ACHN (cell line): ENCODE data around the gene ASGR2.

Source experiments
- DNase-seq: peaks from one replicate; pipeline ENCODE4 v3.0.0-alpha.2; 2015
- in situ Hi-C: cut with HindIII; loops from 2 replicates; pipeline ENCODE4 v1.10.0; 2017; ENCODE audit warnings: low sequenced_read_pairs, low pct_ligation_motif_present, low pct_unique_long_range_greater_than_20kb

Gene ASGR2

DNA sequence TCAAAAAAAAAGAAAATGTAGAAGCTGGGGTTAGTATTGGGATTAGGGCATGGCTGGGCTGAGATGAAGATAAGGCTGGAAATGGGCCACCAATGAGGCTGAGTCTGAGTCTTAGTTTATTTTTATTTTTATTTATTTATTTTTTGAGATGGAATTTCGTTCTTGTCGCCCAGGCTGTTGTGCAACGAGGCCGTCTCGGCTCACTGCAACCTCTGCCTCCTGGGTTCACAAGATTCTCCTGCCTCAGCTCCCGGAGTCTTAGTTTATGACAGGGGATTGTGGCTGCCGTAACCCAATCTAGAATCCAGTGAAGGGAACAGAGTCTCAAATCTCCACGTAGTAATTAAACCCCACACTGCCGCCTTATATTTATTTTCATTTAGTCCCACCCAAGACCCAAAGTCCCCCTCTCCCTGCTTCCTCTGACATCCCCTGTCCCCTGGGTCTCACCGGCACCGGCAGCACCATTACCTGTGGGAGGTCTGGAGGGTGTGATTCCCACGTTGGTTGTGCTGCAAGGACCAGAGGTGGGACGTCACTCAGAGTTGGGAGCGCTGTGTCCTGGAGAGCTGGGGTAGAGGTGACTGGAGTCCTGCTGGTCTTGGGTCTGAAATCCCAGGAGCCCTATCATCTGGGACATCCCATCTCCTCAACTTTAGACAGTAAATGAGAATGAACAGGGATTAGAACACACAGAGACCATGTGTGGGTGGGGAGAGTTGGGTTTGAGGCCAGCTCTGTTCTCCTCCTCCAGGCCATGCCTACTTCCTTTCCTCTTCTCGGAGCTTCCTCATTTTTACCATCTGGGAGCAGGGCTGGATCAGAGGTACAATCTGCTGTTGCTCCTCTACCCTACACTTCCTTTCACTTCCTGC, 34.8 kb downstream of the ASGR2 start, which contains the start of gene CLEC10A:
CLEC10A (minus strand) TSS at position 671 of the 875 bp plus-strand sequence. CDS start 1,439 bp downstream, outside the sequence.
- in situ Hi-C loops = no loop called here
- no peak for DNase-seq

DNA sequence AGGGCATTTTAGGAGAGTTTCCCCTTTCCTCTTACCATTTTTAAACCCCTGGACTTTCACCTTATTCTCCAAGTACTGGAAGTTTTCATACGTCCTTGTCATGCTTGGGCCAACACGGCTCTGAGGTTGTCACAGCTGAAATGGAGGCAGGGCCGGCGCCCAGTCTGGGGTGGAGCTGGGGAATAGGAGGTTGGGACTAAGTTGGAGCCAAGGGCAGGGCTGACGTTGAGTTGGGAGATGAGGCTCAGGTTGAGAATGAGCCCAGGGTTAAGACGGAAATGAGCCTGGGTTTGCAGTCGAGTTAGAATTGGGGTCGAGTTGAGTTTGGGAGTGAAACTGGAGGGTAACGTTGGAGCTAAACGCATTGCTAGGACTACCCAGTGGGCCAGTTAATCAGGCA, 35.9 kb downstream of the ASGR2 start:
- in situ Hi-C loops = no loop called here
- no peak for DNase-seq

DNA sequence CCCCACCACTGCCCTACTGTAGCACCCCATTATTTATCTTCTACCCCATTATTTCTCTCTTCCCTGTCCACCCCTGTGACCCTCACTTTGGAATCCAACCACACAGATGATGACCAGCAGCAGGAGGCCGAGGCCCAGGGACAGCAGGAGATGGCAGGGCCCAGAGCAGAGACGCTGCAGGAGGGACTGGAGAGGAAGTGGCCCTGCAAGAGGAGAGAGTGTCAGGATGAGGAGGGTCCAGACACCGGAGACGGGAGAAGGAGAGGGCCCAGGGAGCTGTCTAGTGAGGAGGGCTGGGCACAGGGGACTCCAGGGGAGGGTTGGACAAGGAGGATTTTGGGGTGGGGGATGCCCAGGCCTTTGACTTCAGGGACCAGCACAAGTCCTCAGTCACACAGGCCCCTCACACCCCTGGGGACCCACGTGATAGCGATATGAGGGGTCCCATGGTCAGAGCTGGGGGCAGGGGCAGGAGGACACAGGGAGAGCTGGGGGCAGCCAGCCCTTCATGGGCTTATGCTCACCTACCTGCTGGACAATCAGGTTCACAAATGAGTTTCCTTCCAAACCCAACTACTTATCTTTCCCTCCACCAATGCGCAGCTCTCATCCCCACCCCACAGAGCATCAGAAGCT, 36.6 kb downstream of the ASGR2 start:
- DNase-seq = no peak
- in situ Hi-C loops = no loop called here

DNA sequence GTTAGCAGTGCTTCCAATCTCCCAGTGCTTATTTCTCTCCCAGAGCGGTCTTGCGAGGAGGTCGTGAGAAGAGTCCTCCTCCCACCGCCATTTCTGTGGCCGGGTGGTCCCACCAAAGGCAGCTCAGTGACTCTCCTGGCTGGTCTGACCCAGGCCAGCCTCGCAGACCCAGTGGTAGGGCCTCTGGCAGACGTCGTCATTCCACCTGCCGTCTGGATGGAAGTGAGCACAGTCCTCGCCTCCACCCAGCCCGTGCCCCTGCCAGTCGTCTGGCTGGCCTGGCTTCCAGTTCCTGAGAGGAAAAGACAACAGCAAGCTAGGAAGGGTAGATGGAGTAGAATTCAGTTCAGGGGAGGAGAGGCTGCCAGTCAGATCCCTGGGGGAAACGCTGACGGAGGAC, 39.7 kb downstream of the ASGR2 start:
- in situ Hi-C loops = no loop called here
- no peak for DNase-seq

DNA sequence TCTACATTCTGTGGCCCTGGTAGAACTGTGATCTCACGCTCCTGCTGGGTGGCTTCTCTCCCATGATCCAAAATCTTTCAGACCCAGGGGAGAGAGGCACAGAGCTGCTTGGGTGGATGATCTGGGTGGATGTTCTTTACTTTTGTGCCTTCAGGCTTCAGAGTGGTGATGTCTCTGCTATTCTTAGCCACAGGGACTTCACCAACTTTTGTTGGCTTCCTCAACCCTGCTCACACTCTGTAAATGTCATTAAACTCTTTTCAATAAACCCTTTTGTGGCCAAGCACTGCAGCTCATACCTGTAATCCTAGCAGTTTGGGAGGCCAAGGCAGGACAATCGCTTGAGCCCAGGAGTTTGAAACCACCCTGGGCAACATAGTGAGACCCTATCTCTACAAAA, 42.2 kb downstream of the ASGR2 start:
- DNase-seq = no peak
- in situ Hi-C loops = no loop called here

DNA sequence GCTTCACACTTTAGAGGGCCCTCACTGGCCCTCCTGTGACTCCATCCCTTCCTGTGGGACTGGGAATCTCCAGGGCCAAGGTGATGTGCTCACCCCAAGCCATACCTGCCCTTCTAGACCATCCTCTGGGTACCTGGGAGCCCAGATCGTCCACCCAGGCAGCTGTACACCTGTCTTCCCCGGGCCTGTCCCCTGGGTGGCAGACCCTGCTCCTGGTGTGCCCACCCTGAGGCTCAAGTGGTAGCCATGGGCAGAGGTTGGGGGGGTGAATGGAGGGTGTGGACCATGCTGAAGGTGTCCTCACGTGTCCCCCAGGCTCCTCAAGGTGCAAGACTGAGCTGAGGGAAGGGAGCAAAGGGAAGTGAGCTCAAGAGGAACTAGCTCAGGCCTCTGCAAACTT, 43.9 kb downstream of the ASGR2 start:
- no peak for DNase-seq
- in situ Hi-C loops = no loop called here

DNA sequence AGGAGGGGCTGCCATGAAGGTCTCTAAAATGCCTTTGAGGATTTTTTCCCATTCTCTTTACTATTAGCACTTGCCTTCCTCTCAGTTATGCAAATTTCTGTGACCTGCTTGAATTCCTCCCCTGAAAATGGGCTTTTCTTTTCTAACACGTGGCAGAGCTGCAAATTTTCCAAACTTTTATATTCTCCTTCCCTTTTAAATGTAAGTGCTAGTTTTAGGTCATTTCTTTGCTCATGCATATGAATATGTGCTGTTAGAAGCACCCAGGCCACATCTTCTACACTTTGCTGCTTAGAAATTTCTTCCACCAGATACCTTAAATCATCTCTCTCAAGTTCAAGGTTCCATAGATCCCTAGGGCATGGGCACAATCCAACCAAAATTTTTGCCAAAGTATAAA, 46.4 kb downstream of the ASGR2 start:
- in situ Hi-C loops = no loop called here
- DNase-seq = no peak

DNA sequence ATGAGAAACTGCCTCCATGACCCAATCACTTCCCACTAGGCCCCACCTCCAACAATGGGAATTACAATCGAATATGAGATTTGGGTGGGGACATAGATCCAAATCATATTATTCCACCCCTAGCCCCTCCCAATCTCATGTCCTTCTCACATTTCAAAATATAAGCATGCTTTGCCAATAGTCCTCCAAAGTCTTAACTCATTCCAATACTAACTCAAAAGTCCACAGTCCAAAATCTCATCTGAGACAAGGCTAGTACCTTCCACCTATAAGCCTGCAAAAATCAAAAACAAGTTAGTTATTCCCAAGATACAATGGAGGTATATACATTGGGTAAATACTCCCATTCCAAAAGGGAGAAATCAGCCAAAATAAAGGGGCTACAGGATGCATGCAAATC, 47.4 kb downstream of the ASGR2 start:
- no peak for DNase-seq
- in situ Hi-C loops = no loop called here

DNA sequence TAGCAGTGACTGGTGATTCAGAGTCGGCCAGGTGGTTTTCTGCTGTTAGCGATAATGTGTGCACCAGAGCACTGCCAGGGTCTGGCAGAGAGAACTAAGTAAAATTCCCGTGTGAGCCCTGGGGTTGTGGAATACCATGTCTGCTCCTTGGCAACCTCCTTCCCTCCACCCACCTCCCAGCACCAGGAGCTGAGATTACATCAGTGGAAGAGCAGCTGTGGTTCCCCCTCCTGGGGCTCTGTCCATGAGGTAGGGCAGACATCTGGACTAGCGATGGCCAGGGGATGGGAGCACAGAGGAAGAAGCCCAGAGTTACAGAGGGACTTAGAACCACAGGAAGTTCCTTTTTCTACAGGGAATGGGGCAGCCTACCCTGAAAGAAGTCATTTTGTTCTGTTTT, 50.4 kb downstream of the ASGR2 start:
- no peak for DNase-seq
- in situ Hi-C loops = no loop called here

DNA sequence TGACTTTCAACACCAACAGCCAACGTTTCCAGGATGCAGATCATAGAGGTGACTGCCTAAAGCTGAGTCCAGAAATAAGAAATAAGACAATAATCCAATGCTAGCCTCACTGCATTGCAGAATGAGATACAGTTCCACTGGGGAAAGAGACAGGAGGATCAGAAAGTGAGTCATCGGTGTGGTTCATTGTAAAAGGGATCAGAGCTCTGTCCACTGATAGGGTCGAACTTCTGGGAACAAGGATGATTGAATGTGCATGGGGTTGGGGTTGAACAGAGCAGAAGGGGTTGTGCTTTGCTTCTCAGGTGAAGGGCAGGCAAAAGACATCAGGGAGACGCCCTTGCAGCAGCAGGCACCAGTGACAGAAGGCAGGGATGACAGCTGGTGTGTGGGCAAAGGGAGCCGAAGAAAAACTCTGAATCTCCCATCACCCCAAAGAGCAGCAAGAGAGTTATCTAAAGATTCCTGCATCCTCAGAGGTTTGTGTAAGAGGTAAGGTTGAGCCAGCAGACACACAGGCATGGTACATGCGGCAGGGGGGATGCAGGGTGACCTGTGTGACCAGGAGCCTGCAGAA, 51.0 kb downstream of the ASGR2 start:
- in situ Hi-C loops = no loop called here

DNA sequence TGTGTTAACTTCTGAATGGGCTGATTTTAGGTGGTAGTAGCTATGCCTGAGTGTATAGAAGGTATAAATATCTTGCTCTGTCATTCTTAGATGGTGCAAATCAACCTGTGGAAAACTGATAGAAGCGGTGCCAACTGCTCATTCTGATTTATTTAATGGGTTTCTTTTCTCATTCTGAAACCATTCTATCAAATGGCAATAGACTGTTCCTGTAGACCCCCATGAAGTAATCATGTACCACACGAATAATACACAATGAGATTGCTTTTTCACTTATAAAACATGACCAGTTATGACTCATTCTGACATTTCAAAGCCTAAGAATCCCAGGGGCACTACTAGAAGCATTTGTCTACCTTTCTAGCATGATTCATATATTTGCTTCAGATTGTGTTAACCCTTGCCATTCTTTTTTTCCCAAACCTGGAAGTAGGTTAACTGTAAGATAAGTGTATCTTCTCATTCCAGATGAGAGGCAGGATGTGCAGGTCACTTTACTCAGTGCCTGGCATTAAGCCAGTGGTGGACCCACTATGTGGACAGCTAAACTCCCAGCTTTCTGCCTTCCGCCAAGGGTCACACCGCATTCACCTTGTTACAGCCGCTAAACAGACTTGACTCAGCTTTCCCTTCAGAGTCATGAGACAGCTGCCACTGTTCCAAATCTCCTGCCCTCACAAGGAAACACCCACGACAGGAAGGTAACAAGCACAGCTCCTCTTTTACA, 54.3 kb downstream of the ASGR2 start:
- in situ Hi-C loops = no loop called here
- peak; percentile 92 for DNase-seq

More for the DNA sequence above, 51.0 kb downstream of the ASGR2 start:
- no peak for DNase-seq

DNA sequence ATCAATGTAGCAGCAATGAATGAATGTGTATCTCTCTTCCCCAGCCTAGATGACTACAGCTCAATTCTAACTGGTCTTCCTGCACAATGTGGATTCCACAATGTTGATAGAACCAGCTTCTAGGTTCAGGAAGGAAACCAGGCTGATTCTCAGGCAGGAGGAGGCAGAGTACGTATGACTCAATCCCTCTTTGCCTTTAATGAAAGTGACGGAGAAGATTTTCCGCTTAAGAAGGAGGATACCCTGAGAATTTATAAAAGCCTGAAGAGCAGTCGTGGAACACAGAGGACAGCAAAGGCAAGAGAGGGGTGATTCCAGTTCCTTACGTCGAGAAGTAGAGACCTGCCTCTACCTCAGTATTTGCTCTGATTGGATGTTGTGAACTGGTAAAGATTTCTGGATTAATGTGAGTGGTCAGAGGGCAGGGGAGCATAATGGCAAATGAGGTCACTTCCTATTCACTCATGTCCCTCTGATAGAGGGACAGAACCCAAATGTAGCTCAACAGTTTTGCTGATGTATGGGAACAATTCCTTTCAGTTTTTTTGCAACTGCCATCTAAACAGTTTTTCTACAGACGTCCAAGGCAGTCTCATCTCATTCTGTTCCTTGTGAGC, 55.7 kb downstream of the ASGR2 start:
- DNase-seq = no peak
- in situ Hi-C loops = no loop called here

DNA sequence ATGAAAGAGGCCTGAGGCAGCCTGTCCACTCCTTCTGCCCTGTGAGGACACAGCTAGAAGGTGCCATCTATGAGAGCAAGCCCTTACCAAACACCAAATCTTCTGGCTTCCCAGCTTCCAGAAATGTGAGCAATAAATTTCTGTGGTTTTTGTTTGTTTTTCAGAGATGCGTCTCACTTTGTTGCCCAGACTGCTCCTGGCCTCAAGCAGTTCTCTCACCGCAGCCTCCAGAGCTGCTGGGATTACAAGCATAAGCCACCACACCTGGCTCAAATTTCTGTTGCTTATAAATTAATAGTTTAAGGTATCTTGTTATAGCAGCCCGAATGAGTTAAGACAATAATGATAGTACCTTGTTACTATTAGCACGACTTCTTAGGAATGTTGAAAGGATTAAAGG, 58.2 kb downstream of the ASGR2 start:
- DNase-seq = peak; percentile 44
- in situ Hi-C loops = no loop called here
